Left ventricle myocardium superior (tissue), 1 donor: ENCODE results near the gene PAX2. TPM values are rescaled to one million over a fixed set of nuclear protein-coding genes. Genes with fewer than 3 reads are reported as not detected.

ENCODE experiments used
- ATAC-seq: fragments of 200-7000 bp; cut with Tn5 transposase; one replicate; pipeline ENCODE4 v1.9.1; 2020; ENCODE audit warnings: mild to moderate bottlenecking, moderate library complexity
- DNase-seq: peaks from one replicate; pipeline ENCODE4 v3.0.0-alpha.2; 2020
- intact Hi-C: fragments of 100-400 bp; cut with micrococcal nuclease; formaldehyde crosslinking; loops from one replicate; pipeline ENCODE4 v1.11.0; 2022
- total RNA-seq: library from RNA; stranded (reverse); fragmentation: NEBNext Ultra II Directional; extraction: Animal tissue kit (Norgen Biotek cat#: 25700); gene quantifications from one replicate; pipeline ENCODE4 v1.2.1, GENCODE V29; 2021
- donor health status: DM: no; HTN: yes; CAD: no; lungs with severe emphysema.

PAX2 gene
- total RNA-seq, 1 donor from 2014 or later: not detected

DNA sequence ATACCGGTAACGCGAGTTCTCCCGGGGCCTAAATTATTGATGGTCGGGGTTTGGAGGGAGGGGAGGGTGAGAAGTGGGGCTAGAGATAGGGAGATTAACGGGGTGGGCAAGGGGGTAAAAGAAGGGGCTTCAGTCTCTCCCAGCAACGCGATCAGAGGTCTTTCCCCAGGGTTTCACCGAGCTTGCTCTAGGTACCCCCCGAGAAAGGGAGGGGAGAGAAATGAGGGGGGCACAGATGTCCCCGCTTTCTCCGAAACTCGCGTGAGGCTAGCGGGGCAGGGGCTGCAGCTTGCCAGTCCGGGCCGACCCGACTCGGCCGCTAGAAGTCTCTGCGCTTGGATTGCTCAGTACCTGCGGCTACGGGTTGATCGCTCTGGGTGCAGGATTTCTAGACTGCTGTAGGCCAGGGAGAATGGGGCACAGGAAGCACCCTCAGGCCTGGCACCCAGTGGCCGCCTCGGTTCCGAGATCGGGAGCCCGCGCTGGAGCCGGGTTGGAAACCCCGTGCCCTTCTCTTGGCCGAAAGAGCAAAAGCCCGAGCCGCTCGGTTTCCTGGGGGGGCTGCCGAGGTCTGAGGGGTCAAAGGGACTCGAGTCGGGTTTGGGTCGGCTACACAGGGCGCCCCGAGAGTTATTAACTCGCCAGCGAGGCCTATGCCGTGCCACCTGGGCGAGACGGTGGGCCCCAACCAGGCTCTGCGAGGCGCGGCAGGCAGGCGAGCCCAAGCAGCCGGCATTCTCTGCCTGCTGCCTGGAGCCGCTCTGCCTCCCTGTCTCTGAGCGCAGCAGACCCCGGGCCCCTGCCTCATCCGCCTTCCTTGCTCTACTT is 3.1 kb downstream of the PAX2 start:
- no peak for ATAC-seq
- intact Hi-C loops: no loop called here

DNA sequence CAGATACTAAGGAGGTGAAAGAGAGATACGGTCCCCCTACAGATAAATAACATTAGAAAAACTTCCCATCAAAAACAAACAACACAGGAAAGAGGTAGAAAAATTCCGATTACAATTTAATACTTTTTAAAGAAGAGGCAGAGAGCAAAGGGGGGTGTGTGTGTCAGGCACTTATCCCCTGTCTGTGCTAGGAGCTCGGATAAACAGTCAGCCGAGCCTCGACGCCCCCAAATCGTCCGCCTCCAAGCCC is 3.6 kb downstream of the PAX2 start:
- intact Hi-C loops: no loop called here

More for the DNA sequence above, 3.1 kb downstream of the PAX2 start:
- DNase-seq: no peak

DNA sequence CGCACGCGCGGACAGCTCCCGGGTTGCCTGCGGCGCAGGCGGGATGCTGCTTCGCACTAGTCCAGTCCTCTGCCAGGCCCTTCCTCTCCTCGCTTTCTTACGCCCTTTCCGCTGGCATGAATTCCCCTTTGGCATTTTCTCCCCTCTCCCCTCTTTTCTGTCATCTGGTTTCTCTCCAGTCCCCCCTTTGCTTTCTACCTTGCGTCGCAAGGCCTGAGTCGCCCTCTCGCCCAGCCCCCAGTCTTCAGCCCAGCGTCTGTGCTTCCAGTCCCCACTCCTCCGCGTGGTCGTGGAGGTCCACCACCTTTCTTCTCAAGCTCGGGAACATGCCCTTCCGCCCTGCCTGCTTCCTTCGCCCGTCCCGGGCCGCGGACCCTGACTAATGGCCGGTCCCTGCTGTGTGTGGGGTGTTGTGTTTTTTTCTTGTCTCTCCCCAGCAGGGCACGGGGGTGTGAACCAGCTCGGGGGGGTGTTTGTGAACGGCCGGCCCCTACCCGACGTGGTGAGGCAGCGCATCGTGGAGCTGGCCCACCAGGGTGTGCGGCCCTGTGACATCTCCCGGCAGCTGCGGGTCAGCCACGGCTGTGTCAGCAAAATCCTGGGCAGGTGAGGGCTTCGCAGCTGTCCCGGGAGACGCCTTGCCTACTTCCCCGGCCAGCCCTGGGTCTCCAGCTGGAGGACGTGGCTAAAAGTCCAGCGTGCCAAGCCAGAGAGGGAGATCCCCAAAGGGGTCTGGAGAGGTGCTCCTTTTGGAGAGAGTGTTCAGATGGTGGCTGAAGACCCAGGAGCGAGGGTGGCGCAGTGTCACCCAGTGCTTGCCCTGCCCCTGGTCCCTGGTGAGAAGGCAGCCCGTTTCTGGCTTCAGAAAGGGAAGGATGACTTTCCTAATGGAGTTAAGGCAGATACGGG is 4.2 kb downstream of the PAX2 start:
- no peak for ATAC-seq
- DNase-seq: no peak
- intact Hi-C loops: no loop called here

More for the DNA sequence above, 3.6 kb downstream of the PAX2 start:
- ATAC-seq: no peak
- DNase-seq: no peak

- ATAC-seq (no peak), DNase-seq (no peak)
- intact Hi-C loops: no loop called here
These were observed 5.2 kb downstream of the PAX2 start for GRCh38 chr10:100750291-100751210.

DNA sequence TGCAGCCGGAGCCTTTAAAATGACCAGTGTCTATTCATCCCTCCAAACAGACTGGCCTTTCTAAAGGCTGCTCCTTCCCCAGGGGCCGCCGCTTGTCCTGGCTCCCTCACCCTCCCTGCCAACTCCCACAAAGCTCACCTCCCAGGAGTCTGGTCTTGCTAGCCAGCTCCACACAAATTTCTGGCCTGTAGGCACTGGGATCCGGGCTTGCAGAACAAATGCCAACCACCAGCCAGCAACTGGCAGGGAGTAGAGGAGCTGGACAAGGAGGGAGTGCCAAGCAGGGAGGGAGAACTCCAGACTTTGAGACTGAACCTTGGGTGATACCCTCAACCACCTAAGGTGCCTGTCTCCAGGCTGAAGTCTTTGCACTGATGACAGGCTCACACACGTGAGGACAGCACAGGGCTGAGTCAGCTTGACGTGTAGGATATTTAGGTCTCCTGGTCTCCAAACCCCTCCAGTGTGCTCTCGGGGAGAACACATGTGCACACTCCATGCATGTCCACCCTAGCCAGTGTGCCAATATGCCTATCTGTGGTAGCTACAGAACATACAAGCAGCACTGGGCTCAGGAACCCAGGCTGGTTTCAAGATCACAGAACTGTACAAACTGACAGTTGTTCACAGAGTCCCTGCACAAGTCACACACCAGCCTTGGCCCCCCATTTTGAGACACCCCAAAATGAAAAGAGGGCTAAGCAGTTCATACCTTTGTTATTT is 6.0 kb downstream of the PAX2 start:
- intact Hi-C loops: no loop called here
- DNase-seq: no peak
- ATAC-seq: no peak

GRCh38 chr10:100755821-100756220 is 10.4 kb downstream of the PAX2 start:
- intact Hi-C loops: no loop called here
- no peak for ATAC-seq
- no peak for DNase-seq

GRCh38 chr10:100759331-100759730 is 13.9 kb downstream of the PAX2 start:
- DNase-seq: no peak

DNA sequence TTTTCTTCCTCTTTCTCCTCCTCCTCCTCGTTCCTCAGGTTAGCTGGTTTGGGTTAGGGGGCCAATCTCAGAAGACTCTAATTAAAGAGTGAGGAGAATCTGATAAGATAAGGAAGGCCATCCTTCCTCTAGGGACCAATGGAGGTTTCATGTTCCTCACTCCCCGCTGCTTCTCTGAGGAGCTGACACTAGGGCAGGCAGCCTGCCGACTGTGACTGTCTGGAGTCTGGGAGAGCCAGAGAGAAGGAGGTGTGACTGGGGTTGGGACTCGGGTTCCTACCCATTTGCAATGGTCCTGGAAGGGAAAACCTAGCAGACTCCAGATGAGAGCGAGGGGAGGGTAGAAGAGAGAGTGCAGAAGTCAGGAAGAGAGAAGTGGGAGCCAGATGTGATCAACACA is 15.3 kb downstream of the PAX2 start:
- intact Hi-C loops: no loop called here
- no peak for ATAC-seq
- no peak for DNase-seq

More at GRCh38 chr10:100759331-100759730, 13.9 kb downstream of the PAX2 start:
- ATAC-seq: no peak
- intact Hi-C loops: no loop called here

DNA sequence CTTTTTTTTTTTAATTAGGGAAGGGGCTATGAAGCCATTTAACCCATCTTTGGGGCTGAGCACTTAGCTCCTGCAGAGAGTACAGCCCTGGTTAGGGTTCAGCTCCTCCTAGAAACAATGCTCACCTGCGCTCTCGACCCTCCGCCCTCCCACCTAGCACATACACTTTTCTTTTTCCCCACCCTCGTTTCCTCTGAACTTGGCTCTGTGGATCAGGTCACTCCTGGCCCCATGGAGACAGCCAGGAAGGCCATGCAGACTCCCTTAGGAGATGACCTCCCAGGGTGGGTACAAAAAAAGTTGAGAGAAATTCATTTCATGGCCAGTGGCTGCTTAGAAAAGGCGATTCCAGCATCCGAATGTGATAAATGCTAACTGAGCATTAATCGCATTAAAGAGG is 15.8 kb downstream of the PAX2 start:
- intact Hi-C loops: no loop called here
- DNase-seq: no peak
- no peak for ATAC-seq

DNA sequence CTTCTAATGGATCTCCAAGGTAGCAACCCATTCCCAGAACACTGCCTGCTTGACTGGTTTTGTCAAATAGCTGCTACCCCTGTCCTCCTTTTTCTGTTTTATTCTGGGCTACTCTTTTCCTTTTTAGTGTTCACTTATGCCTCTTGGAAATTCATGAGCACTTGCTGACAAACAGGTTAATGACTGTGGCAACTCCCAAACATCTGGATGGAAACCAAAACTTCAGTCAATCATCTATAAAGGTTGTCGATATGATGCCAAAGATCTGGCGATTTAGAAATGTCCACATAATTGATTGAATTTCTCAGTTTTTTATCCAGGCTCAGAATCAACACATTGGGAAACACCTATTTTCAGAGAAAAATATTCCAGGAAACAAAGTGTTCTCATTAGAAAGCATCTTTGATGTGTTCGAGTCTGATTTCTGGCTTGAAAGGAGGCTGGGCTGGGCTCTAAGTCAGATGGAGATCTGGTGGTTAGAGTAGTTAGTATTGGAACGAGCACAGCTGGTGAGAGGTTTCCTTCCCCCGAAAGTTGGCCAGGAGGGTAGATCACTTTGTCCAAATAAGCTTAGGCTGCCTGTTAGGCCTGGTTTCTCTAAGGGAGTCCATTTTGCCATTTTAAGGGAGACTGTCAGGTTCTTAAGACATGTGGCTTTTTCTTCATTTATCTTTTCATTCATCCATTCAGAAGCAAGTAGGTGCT is 17.8 kb downstream of the PAX2 start:
- intact Hi-C loops: no loop called here
- ATAC-seq (no peak), DNase-seq (no peak)

DNA sequence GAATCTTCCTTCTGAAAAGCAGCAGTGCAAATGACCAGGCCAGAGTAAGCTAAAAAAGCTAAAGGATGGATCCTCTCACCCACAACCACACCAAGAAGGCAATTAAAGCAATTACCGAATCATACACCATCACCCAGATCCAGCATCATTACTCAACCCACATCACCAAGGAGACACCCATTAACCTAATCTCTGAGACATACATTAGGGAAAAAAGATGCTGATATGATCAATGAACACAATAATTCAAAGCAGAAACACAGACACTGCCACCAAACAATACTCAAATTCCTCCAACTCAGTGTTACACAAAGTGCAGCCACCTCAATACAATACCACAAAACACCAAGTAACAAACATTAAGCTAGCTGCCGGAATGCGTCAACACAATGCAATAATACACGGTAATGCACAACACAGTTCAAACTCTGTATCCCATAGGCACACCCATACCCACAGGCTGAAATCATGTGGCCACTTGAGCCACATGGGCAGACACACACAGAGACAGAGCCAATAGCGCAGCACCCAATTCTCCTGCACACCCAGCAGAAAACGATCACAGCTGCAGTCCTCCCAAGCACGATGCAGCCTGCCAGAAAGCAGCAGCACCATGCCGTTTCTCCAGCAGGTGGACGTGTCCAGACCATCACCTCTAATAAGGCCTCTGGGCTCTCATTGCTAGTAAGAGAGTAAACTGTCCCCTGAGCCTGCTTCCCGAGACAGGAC is 21.5 kb downstream of the PAX2 start:
- intact Hi-C loops: no loop called here
- no peak for ATAC-seq
- DNase-seq: no peak

- intact Hi-C loops: no loop called here
- ATAC-seq (no peak), DNase-seq (no peak)
These were observed 22.0 kb downstream of the PAX2 start for GRCh38 chr10:100767422-100767775.

DNA sequence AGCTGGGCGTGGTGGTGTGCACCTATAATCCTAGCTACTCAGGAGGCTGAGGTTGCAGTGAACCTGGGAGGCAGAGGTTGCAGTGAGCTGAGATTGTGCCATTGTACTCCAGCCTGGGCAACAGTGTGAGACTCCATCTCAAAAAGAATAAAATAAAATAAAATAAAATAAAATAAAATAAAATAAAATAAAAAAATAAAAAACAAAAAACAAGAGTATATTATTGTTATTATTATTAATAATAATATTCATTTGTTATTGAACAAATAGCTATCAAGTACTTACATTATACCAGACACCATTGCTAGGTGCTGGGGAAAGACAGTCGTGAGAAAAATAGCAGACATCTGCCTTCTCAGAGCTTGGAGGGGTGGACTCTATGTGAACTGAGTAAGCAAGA is 24.1 kb downstream of the PAX2 start:
- no peak for ATAC-seq
- intact Hi-C loops: no loop called here

DNA sequence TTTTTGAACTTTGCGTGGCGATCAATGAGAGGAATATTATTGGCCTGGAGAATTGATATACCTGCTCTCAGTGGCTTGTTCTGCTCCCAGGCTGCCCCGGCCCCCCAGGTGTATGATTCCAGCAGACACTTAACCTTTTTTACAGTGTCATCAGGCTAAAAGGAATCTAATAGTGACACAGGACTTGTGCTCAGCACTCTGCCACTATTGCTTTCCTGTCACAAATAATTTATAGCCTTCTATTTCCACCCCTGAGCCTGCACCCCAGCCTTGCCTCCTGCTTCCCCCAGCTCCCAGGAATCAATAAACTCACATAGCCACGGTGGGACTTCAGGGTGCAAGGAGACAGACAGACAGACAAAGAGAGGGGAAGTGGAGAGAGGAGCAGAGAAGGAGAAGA is 28.3 kb downstream of the PAX2 start:
- DNase-seq: no peak
- intact Hi-C loops: no loop called here
- ATAC-seq: no peak

More for the DNA sequence above, 24.1 kb downstream of the PAX2 start:
- DNase-seq: no peak

DNA sequence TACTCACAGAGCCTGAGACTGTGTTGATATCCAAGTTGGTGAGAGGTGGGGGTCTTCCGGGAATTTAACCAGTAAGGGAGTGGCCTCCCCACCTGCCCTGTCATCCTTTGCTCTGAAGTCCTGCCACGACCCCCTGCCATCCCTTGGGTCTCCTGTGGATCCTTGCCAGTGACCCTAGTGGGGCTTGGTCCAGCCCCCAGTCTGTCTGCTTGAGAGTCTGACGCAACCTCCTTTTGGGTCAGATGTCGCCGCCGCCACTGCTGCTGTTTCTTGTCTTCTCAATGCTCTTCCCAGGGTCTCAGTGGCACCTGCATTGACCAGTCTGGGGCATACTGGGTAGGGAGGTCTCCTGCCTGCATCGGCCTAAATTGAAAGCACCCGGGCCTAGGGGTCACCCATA is 28.8 kb downstream of the PAX2 start:
- ATAC-seq (no peak), DNase-seq (no peak)
- intact Hi-C loops: no loop called here

DNA sequence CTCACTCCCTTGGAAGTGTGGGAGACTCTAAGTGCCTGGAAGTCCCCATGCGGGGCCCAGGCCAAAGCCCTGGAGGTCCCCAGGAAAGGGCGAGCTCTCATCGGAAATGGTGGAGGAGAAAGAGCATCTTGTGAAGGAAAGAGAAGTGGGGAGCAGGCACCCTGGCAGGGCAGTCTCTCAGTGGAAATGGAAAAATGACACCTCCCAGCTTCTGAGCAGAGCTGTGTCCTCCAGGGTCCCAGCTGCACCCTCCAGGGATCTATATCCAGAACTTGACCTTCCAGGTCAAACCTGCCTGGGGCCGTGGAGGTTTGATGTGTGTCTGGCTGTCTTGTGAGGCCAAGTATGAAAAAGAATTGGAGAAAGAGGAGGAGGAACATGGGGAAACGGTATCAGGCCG is 29.5 kb downstream of the PAX2 start:
- ATAC-seq (no peak), DNase-seq (no peak)
- intact Hi-C loops: no loop called here

GRCh38 chr10:100775386-100775785 is 30.0 kb downstream of the PAX2 start:
- intact Hi-C loops: no loop called here
- DNase-seq: no peak
- no peak for ATAC-seq

DNA sequence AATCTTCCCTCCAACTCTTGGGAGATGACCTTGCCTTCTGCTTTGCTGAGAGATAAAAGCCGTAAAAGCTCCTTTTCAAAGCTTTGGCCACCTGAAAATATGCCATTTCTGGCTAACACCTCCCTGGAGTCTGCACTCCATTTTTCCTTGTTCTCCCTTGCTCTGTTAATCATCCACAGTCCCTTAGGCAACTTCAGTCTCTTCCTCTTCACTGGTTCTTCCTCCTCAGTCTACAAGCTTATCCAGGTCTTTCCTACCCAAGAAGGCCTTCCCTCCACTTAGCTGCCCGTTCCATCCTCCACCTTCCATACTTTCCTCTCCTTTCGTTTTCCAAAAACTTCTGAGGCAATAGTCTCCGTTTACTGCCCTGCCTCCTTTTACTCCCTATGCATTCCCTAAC is 30.5 kb downstream of the PAX2 start:
- DNase-seq (no peak), ATAC-seq (no peak)
- intact Hi-C loops: no loop called here
